K562 (cell line): Measurements from ENCODE around the gene HAPSTR1. TPM values are rescaled to one million over a fixed set of nuclear protein-coding genes. Genes with fewer than 3 reads are reported as not detected.

Experiments used
- ADNP ChIP-seq: fragments of 200-800 bp; sonication (Bioruptor generic); IDR thresholded peaks from 2 replicates; pipeline ENCODE4 v1.6.1; 2016; ENCODE audit warnings: missing genetic modification characterization, missing compliant biosample characterization
- CBX8 ChIP-seq: fragments of 200-600 bp; sonication (generic); IDR thresholded peaks from 2 replicates; pipeline ENCODE4 v1.6.1; 2012; ENCODE audit warnings: borderline replicate concordance, mixed run types, low read depth, mild to moderate bottlenecking, moderate library complexity, mixed read lengths, low read length, control low read depth, inconsistent platforms; ENCODE audit not compliant: poor library complexity, severe bottlenecking; ENCODE audit errors: extremely low read depth
- SIX5 ChIP-seq, 2 experiments: IDR thresholded peaks; 2 replicates each; pipeline ENCODE4 v1.6.1; 2011; ENCODE audit warnings: low read length in 2 of 2, borderline replicate concordance in 1 of 2, low read depth in 1 of 2, mild to moderate bottlenecking in 1 of 2, moderate library complexity in 1 of 2; ENCODE audit not compliant: insufficient read depth in 1 of 2
- SMARCA5 ChIP-seq: fragments of 450-650 bp; IDR thresholded peaks from 2 replicates; pipeline ENCODE4 v1.6.1; 2016
- ZKSCAN3 ChIP-seq: fragments of 250-450 bp; sonication (Bioruptor Pico); IDR thresholded peaks from 2 replicates; pipeline ENCODE4 v1.4.0; 2020
- polyA plus RNA-seq, 8 experiments: library from polyadenylated mRNA; depleted of rRNA in 4 of 8; stranded (reverse) in 5 of 8; unstranded in 3 of 8; fragments of >200 nt; fragmentation: Nextera tagmentation in 2 of 8; fragmentation: Illumina TruSeq in 1 of 8; extraction: Ambion mirVana in 2 of 8; extraction: Trizol in 1 of 8; gene quantifications; 2 replicates each; pipeline versions ENCODE4 v1.2.1 to v1.2.3, GENCODE V29; 2011 to 2014; ENCODE audit warnings: inconsistent platforms in 1 of 8, missing spikeins in 1 of 8
- total RNA-seq, 7 experiments: library from RNA; depleted of rRNA in 6 of 7; stranded (reverse); fragments of >200 nt in 6 of 7; fragmentation: Illumina TruSeq in 2 of 7; extraction: Trizol in 2 of 7; gene quantifications; 2 replicates each; pipeline versions ENCODE4 v1.2.1 to v1.2.3, GENCODE V29; 2011 to 2021; ENCODE audit warnings: low replicate concordance in 1 of 7

HAPSTR1 gene
- total and polyA plus RNA-seq, 9 of the 15 experiments (the other 6 are each of a cell fraction or from before 2014, with no cell fraction given) = 10.8 to 67.9 (median 36.5) TPM

DNA sequence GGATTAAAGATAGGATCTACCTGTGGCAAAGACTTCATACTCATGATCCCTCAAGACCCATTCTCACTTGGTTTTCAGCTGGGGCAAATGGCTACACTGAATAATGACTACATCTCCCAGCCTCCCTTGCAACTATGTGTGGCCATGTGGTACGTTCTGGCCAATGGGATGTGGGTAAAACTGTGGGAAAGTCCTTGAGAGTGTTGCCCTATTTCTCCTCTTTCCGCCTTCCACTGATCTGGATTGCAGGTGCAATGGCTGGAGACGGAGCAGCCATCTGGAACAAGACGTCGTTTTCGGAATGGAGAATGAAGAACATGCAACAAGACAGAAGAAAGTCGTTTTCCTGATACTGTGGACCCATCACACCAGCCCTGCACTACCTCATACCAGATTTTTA is 48.5 kb downstream of the HAPSTR1 start (continued):
- TF ChIP-seq ADNP (tag) (no peak), SMARCA5 (no peak), ZKSCAN3 (CRISPR knock-in tag) (no peak), SIX5 (IDR thresholded peaks at IDR 0.05; ENCODE audit: borderline replicate concordance in 1 of 2, insufficient read depth in 1 of 2, low read depth in 1 of 2, low read length in 2 of 2) (peak; percentile 78 to 79), CBX8 (no peak)

Other genes starting within 250 kb of the HAPSTR1 start
- gene CARHSP1, start 222.6 kb upstream of the HAPSTR1 start, total RNA-seq (2014; rRNA removed) = 112 and 114 TPM in 2 replicates
- 27.0 and 41.1 TPM in 2 replicates for gene CARHSP1, start 222.6 kb upstream of the HAPSTR1 start, total RNA-seq (2014; rRNA removed; fragmentation: Illumina TruSeq; extraction: Trizol)
- gene CARHSP1, start 222.6 kb upstream of the HAPSTR1 start, total RNA-seq (2015; rRNA removed; fragmentation: Illumina TruSeq; extraction: Trizol) = 65.2 and 68.5 TPM in 2 replicates
- gene CARHSP1, start 222.6 kb upstream of the HAPSTR1 start, total RNA-seq (2021) = 74.5 and 78.0 TPM in 2 replicates
- gene CARHSP1, start 222.6 kb upstream of the HAPSTR1 start, polyA plus RNA-seq (2011; rRNA removed) = 37.0 and 40.8 TPM in 2 replicates
- gene CARHSP1, start 222.6 kb upstream of the HAPSTR1 start, polyA plus RNA-seq (2014; fragmentation: Illumina TruSeq; extraction: Trizol) = 40.4 and 87.0 TPM in 2 replicates
- 10 to 100 TPM in 1 of 2 experiments, 1 to 10 TPM in 1; 5.8 to 17.1 TPM for gene CARHSP1, start 222.6 kb upstream of the HAPSTR1 start, polyA plus RNA-seq (2014; fragmentation: Nextera tagmentation; extraction: Ambion mirVana)
- gene CARHSP1, start 222.6 kb upstream of the HAPSTR1 start, polyA plus RNA-seq (2014; rRNA removed) = 97.9 and 104 TPM in 2 replicates
- gene LITAFD, start 209.3 kb upstream of the HAPSTR1 start, total RNA-seq (2014; rRNA removed) = not detected in 2 replicates
- gene LITAFD, start 209.3 kb upstream of the HAPSTR1 start, total RNA-seq (2014; rRNA removed; fragmentation: Illumina TruSeq; extraction: Trizol) = not detected in 2 replicates
- not detected in 2 replicates for gene LITAFD, start 209.3 kb upstream of the HAPSTR1 start, total RNA-seq (2015; rRNA removed; fragmentation: Illumina TruSeq; extraction: Trizol)
- gene LITAFD, start 209.3 kb upstream of the HAPSTR1 start, total RNA-seq (2021) = not detected in 2 replicates
- not detected in 2 replicates for gene LITAFD, start 209.3 kb upstream of the HAPSTR1 start, polyA plus RNA-seq (2011; rRNA removed)
- not detected in 2 replicates for gene LITAFD, start 209.3 kb upstream of the HAPSTR1 start, polyA plus RNA-seq (2014; fragmentation: Illumina TruSeq; extraction: Trizol)
- gene LITAFD, start 209.3 kb upstream of the HAPSTR1 start, polyA plus RNA-seq (2014; fragmentation: Nextera tagmentation; extraction: Ambion mirVana) = not detected
- not detected in 2 replicates for gene LITAFD, start 209.3 kb upstream of the HAPSTR1 start, polyA plus RNA-seq (2014; rRNA removed)
- 57.9 and 62.9 TPM in 2 replicates for gene USP7, start 127.7 kb upstream of the HAPSTR1 start, total RNA-seq (2014; rRNA removed)
- 57.2 and 70.7 TPM in 2 replicates for gene USP7, start 127.7 kb upstream of the HAPSTR1 start, total RNA-seq (2014; rRNA removed; fragmentation: Illumina TruSeq; extraction: Trizol)
- gene USP7, start 127.7 kb upstream of the HAPSTR1 start, total RNA-seq (2015; rRNA removed; fragmentation: Illumina TruSeq; extraction: Trizol) = 57.2 and 59.0 TPM in 2 replicates
- 122 and 145 TPM in 2 replicates for gene USP7, start 127.7 kb upstream of the HAPSTR1 start, total RNA-seq (2021)
- 41.3 and 61.6 TPM in 2 replicates for gene USP7, start 127.7 kb upstream of the HAPSTR1 start, polyA plus RNA-seq (2011; rRNA removed)
- 99.4 and 105 TPM in 2 replicates for gene USP7, start 127.7 kb upstream of the HAPSTR1 start, polyA plus RNA-seq (2014; fragmentation: Illumina TruSeq; extraction: Trizol)
- gene USP7, start 127.7 kb upstream of the HAPSTR1 start, polyA plus RNA-seq (2014; fragmentation: Nextera tagmentation; extraction: Ambion mirVana) = 10 to 100 TPM; 17.1 to 27.2 TPM
- gene USP7, start 127.7 kb upstream of the HAPSTR1 start, polyA plus RNA-seq (2014; rRNA removed) = 59.8 and 67.5 TPM in 2 replicates